Right ventricle myocardium superior (tissue), 1 donor: Measurements from ENCODE around the gene SPEN. TPM values are rescaled to one million over a fixed set of nuclear protein-coding genes. Genes with fewer than 3 reads are reported as not detected.

Experiments used
- ATAC-seq: fragments of 200-7000 bp; cut with Tn5 transposase; one replicate; pipeline ENCODE4 v1.9.1; 2020; ENCODE audit warnings: mild to moderate bottlenecking; ENCODE audit not compliant: poor library complexity
- DNase-seq: peaks from one replicate; pipeline ENCODE4 v3.0.0-alpha.2; 2020
- intact Hi-C: fragments of 100-400 bp; cut with DNase I; formaldehyde crosslinking; loops from one replicate; pipeline ENCODE4 v1.11.2; 2022
- total RNA-seq: library from RNA; stranded (reverse); fragmentation: NEBNext Ultra II Directional; extraction: Animal tissue kit (Norgen Biotek cat#: 25700); gene quantifications from one replicate; pipeline ENCODE4 v1.2.1, GENCODE V29; 2021
- donor health status: DM: no; HTN: yes; CAD: no; lungs with severe emphysema.

SPEN gene
- total RNA-seq, 1 donor from 2014 or later, result 20.3 TPM

GRCh38 chr1:15940110-15941043 is 92.9 kb downstream of the SPEN start:
- intact Hi-C loops, result no loop called here
- DNase-seq, result no peak
- no peak for ATAC-seq

GRCh38 chr1:15941044-15941840 is 93.7 kb downstream of the SPEN start:
- intact Hi-C loops, result no loop called here
- DNase-seq, result no peak
- no peak for ATAC-seq

GRCh38 chr1:15941899-15942660 is 94.6 kb downstream of the SPEN start:
- no peak for ATAC-seq
- intact Hi-C loops, result no loop called here
- DNase-seq, result no peak

- no peak for DNase-seq
- no peak for ATAC-seq
- intact Hi-C loops, result no loop called here
These were observed 95.3 kb downstream of the SPEN start for GRCh38 chr1:15942661-15943327.

GRCh38 chr1:15943328-15943991 is 96.0 kb downstream of the SPEN start:
- no peak for DNase-seq
- intact Hi-C loops, result no loop called here
- ATAC-seq, result no peak

GRCh38 chr1:15943992-15944307 is 96.4 kb downstream of the SPEN start:
- ATAC-seq, result no peak
- DNase-seq, result no peak
- intact Hi-C loops, result no loop called here

- intact Hi-C loops, result no loop called here
- ATAC-seq (no peak), DNase-seq (no peak)
These were observed 97.0 kb downstream of the SPEN start for GRCh38 chr1:15944308-15945010.

GRCh38 chr1:15945011-15945831 is 97.7 kb downstream of the SPEN start:
- ATAC-seq, result no peak
- intact Hi-C loops, result no loop called here
- no peak for DNase-seq

- ATAC-seq, result no peak
- intact Hi-C loops, result no loop called here
- DNase-seq, result no peak
These were observed 98.4 kb downstream of the SPEN start for GRCh38 chr1:15945832-15946448.

GRCh38 chr1:15946571-15947381 is 99.3 kb downstream of the SPEN start:
- DNase-seq (no peak), ATAC-seq (no peak)
- intact Hi-C loops, result no loop called here

- DNase-seq (no peak), ATAC-seq (no peak)
- intact Hi-C loops, result no loop called here
These were observed 100.0 kb downstream of the SPEN start for GRCh38 chr1:15947382-15948090.

- ATAC-seq, result no peak
- DNase-seq, result no peak
- intact Hi-C loops, result no loop called here
These were observed 100.6 kb downstream of the SPEN start for GRCh38 chr1:15948091-15948591.

GRCh38 chr1:15948595-15949452 is 101.3 kb downstream of the SPEN start:
- ATAC-seq (peak; percentile 58), DNase-seq (peak; percentile 76)
- intact Hi-C loops, result no loop called here
